K562 (cell line): Measurements from ENCODE around the gene B3GALT6. TPM values are rescaled to one million over a fixed set of nuclear protein-coding genes. Genes with fewer than 3 reads are reported as not detected.

Experiments
- CTBP1 ChIP-seq: fragments of 450-650 bp; IDR thresholded peaks from 2 replicates; pipeline ENCODE4 v1.6.1; 2016; ENCODE audit warnings: borderline replicate concordance
- ELF2 ChIP-seq: fragments of 250-450 bp; sonication (Bioruptor Pico); IDR thresholded peaks from 2 replicates; pipeline ENCODE4 v1.5.0; 2021; ENCODE audit warnings: mild to moderate bottlenecking
- FUS ChIP-seq: fragments of 200-400 bp; formaldehyde crosslinking; optimal IDR thresholded peaks from 2 replicates; pipeline ENCODE3; 2017; ENCODE audit warnings: low read depth, low read length
- HDAC6 ChIP-seq: IDR thresholded peaks from 2 replicates; pipeline ENCODE4 v1.6.1; 2012; ENCODE audit warnings: low read depth, mild to moderate bottlenecking, control low read depth, inconsistent platforms, low read length, moderate library complexity
- HNRNPK ChIP-seq: fragments of 200-400 bp; formaldehyde crosslinking; IDR thresholded peaks from one replicate; pipeline ENCODE4 v1.6.1; 2018; ENCODE audit warnings: mild to moderate bottlenecking, low read depth, low read length; ENCODE audit not compliant: poor library complexity, severe bottlenecking
- HNRNPLL ChIP-seq: fragments of 200-400 bp; formaldehyde crosslinking; IDR thresholded peaks from 2 replicates; pipeline ENCODE4 v1.6.1; 2017; ENCODE audit warnings: low read length, low read depth, mild to moderate bottlenecking; ENCODE audit not compliant: poor library complexity, severe bottlenecking
- IFI16 ChIP-seq: fragments of 250-450 bp; sonication (Bioruptor Pico); IDR thresholded peaks from 2 replicates; pipeline ENCODE4 v2.1.2; 2022; ENCODE audit warnings: mild to moderate bottlenecking, inconsistent platforms
- JUND ChIP-seq, 2 experiments: IDR thresholded peaks; 2 replicates in 1 of 2; 3 replicates in 1 of 2; pipeline ENCODE4 v1.6.1; 2011; ENCODE audit warnings: borderline replicate concordance in 2 of 2, low read depth in 2 of 2, low read length in 2 of 2, improper control_type of control experiment in 1 of 2, missing biosample characterization in 1 of 2, missing genetic modification characterization in 1 of 2, missing genetic modification reagents in 1 of 2
- MCM3 ChIP-seq: fragments of 450-650 bp; IDR thresholded peaks from 2 replicates; pipeline ENCODE4 v1.6.1; 2016
- POLR2AphosphoS2 ChIP-seq: IDR thresholded peaks from 2 replicates; pipeline ENCODE4 v1.6.1; 2012; ENCODE audit warnings: low read length, improper control_type of control experiment
- PTTG1 ChIP-seq: fragments of 450-650 bp; IDR thresholded peaks from 2 replicates; pipeline ENCODE4 v1.6.1; 2016; ENCODE audit warnings: low read depth, mild to moderate bottlenecking, missing genetic modification characterization, missing compliant biosample characterization
- SAP30 ChIP-seq: fragments of 200-600 bp; sonication (generic); IDR thresholded peaks from 2 replicates; pipeline ENCODE4 v1.6.1; 2012; ENCODE audit warnings: borderline replicate concordance, low read depth, mild to moderate bottlenecking, moderate library complexity, low read length, control low read depth, inconsistent platforms; ENCODE audit not compliant: insufficient read depth, poor library complexity, severe bottlenecking
- SRSF1 ChIP-seq: fragments of 200-400 bp; formaldehyde crosslinking; IDR thresholded peaks from 2 replicates; pipeline ENCODE4 v1.6.1; 2017; ENCODE audit warnings: mild to moderate bottlenecking, low read depth, low read length, moderate library complexity
- TAF7 ChIP-seq: fragments of 450-650 bp; IDR thresholded peaks from 2 replicates; pipeline ENCODE4 v1.6.1; 2016; ENCODE audit warnings: missing genetic modification characterization, missing compliant biosample characterization
- TEAD4 ChIP-seq, 2 experiments: sonication (generic) in 1 of 2; formaldehyde crosslinking in 1 of 2; IDR thresholded peaks; 2 replicates each; pipeline versions ENCODE4 v1.6.1 to v1.8.0; 2012 to 2022; ENCODE audit warnings: borderline replicate concordance in 1 of 2, inconsistent platforms in 1 of 2, low read length in 1 of 2, mild to moderate bottlenecking in 1 of 2, missing genetic modification reagents in 1 of 2
- THRAP3 ChIP-seq: fragments of 450-650 bp; IDR thresholded peaks from 2 replicates; pipeline ENCODE4 v1.6.1; 2016; ENCODE audit warnings: mild to moderate bottlenecking, inconsistent platforms, borderline replicate concordance
- ZEB2 ChIP-seq: fragments of 450-650 bp; IDR thresholded peaks from 2 replicates; pipeline ENCODE4 v1.6.1; 2016
- ZNF23 ChIP-seq: fragments of 250-450 bp; sonication (Bioruptor Pico); IDR thresholded peaks from 2 replicates; pipeline ENCODE4 v1.4.0; 2020; ENCODE audit warnings: mild to moderate bottlenecking
- ZNF347 ChIP-seq: fragments of 450-650 bp; formaldehyde crosslinking; IDR thresholded peaks from 2 replicates; pipeline ENCODE4 v1.4.0; 2020; ENCODE audit warnings: low read depth, mild to moderate bottlenecking, moderate library complexity
- ZNF507 ChIP-seq: conservative IDR thresholded peaks from 2 replicates; pipeline ENCODE4 v1.6.1; 2017; ENCODE audit warnings: missing genetic modification characterization, missing compliant biosample characterization
- ZNF79 ChIP-seq: fragments of 250-450 bp; sonication (Bioruptor Pico); IDR thresholded peaks from 2 replicates; pipeline ENCODE4 v1.4.0; 2020; ENCODE audit warnings: low read depth, mild to moderate bottlenecking, moderate library complexity
- polyA plus RNA-seq, 8 experiments: library from polyadenylated mRNA; depleted of rRNA in 4 of 8; stranded (reverse) in 5 of 8; unstranded in 3 of 8; fragments of >200 nt; fragmentation: Nextera tagmentation in 2 of 8; fragmentation: Illumina TruSeq in 1 of 8; extraction: Ambion mirVana in 2 of 8; extraction: Trizol in 1 of 8; gene quantifications; 2 replicates each; pipeline versions ENCODE4 v1.2.1 to v1.2.3, GENCODE V29; 2011 to 2014; ENCODE audit warnings: inconsistent platforms in 1 of 8, missing spikeins in 1 of 8
- total RNA-seq, 7 experiments: library from RNA; depleted of rRNA in 6 of 7; stranded (reverse); fragments of >200 nt in 6 of 7; fragmentation: Illumina TruSeq in 2 of 7; extraction: Trizol in 2 of 7; gene quantifications; 2 replicates each; pipeline versions ENCODE4 v1.2.1 to v1.2.3, GENCODE V29; 2011 to 2021; ENCODE audit warnings: low replicate concordance in 1 of 7
- TF ChIP-seq, protein P1 (sequence below): sonication (generic); formaldehyde crosslinking; IDR thresholded peaks from 2 replicates; pipeline ENCODE4 v1.8.1; 2023; ENCODE audit warnings: mild to moderate bottlenecking, missing genetic modification reagents
- TF ChIP-seq, protein P2 (sequence below): fragments of 250-450 bp; sonication (Bioruptor Pico); IDR thresholded peaks from 2 replicates; pipeline ENCODE4 v1.9.0; 2021; ENCODE audit warnings: mild to moderate bottlenecking
- TF ChIP-seq, protein P3 (sequence below): fragments of 450-650 bp; IDR thresholded peaks from 2 replicates; pipeline ENCODE4 v1.6.1; 2014; ENCODE audit warnings: low read depth, mild to moderate bottlenecking, moderate library complexity, borderline replicate concordance

The B3GALT6 gene
- total and polyA plus RNA-seq, 9 of the 15 experiments (the other 6 are each of a cell fraction or from before 2014, with no cell fraction given), result 0.68 to 29.8 (median 9.9) TPM

DNA sequence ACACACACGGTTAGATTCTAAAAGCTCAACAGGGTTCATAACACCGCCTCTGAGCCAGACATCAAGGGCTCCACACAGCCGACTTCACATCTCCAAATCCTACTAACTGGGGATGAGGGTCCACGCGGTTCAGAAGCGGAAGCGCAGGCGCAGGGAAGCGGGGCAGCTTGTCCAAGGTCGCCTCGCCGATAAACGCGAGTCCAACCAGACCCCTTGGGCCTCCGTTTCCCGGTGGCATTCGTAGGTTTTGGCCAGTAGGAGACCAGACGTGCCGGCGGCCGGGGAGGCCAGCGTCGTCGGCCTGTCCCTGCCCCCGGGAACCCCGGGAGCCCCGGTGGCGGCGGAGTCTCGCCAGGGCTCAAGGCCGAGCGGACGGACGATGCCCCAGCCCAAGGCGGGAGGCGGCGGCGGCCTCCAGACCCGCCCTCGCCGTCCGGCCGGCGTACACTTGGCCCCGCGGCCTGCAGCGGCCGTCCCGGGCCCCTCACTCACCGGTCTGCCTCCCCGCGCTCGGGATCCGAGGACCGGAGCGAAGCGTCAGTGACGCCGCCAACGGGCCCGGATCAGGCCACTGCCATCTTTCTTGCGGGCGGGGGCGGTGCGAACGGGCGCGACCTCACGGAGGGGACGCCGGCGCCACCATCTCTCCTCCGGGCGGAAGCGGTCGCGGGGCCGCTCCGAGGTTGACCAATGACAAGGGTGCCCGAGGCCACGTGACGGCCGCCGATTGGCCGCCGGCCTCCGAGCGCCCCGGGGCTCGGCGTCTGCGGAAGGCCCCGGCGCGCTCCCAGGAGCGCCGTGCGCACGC is 433 bp upstream of the B3GALT6 start, which contains the start of gene SDF4 (continued):
- no peak; the same call in 1 of the 2 replicates for TF ChIP-seq TEAD4 (IDR thresholded peaks at IDR 0.05; ENCODE audit: low read length)
- TF ChIP-seq TEAD4 (CRISPR knock-in tag; IDR thresholded peaks at IDR 0.05; ENCODE audit: borderline replicate concordance), result peak; percentile 46; the same call in 1 of the 2 replicates
- peak; percentile 42; the same call in 1 of the 2 replicates for TF ChIP-seq JUND (IDR thresholded peaks at IDR 0.05; ENCODE audit: borderline replicate concordance, low read depth, low read length)
- peak; percentile 20; the same call in 1 of the 3 replicates for TF ChIP-seq JUND (tag; IDR thresholded peaks at IDR 0.05; ENCODE audit: borderline replicate concordance, low read depth, low read length)
- TF ChIP-seq, protein P1, sequence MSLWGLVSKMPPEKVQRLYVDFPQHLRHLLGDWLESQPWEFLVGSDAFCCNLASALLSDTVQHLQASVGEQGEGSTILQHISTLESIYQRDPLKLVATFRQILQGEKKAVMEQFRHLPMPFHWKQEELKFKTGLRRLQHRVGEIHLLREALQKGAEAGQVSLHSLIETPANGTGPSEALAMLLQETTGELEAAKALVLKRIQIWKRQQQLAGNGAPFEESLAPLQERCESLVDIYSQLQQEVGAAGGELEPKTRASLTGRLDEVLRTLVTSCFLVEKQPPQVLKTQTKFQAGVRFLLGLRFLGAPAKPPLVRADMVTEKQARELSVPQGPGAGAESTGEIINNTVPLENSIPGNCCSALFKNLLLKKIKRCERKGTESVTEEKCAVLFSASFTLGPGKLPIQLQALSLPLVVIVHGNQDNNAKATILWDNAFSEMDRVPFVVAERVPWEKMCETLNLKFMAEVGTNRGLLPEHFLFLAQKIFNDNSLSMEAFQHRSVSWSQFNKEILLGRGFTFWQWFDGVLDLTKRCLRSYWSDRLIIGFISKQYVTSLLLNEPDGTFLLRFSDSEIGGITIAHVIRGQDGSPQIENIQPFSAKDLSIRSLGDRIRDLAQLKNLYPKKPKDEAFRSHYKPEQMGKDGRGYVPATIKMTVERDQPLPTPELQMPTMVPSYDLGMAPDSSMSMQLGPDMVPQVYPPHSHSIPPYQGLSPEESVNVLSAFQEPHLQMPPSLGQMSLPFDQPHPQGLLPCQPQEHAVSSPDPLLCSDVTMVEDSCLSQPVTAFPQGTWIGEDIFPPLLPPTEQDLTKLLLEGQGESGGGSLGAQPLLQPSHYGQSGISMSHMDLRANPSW (CRISPR knock-in tag), result no peak
- TF ChIP-seq HDAC6, result no peak
- no peak for TF ChIP-seq ZNF347 (CRISPR knock-in tag)
- TF ChIP-seq HNRNPK, result no peak
- TF ChIP-seq CTBP1, result peak; percentile 98
- TF ChIP-seq, protein P2, sequence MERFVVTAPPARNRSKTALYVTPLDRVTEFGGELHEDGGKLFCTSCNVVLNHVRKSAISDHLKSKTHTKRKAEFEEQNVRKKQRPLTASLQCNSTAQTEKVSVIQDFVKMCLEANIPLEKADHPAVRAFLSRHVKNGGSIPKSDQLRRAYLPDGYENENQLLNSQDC (CRISPR knock-in tag), result no peak
- no peak for TF ChIP-seq THRAP3
- TF ChIP-seq PTTG1 (tag), result no peak
- 0 out of 2 replicates have a peak, but pooled peaks have one; percentile 62 for TF ChIP-seq TAF7 (tag)
- TF ChIP-seq IFI16 (CRISPR knock-in tag), result no peak
- TF ChIP-seq FUS, result peak; percentile 75
- peak; percentile 51 for TF ChIP-seq HNRNPLL
- no peak for TF ChIP-seq POLR2AphosphoS2
- peak; percentile 60 for TF ChIP-seq SAP30
- TF ChIP-seq, protein P3, sequence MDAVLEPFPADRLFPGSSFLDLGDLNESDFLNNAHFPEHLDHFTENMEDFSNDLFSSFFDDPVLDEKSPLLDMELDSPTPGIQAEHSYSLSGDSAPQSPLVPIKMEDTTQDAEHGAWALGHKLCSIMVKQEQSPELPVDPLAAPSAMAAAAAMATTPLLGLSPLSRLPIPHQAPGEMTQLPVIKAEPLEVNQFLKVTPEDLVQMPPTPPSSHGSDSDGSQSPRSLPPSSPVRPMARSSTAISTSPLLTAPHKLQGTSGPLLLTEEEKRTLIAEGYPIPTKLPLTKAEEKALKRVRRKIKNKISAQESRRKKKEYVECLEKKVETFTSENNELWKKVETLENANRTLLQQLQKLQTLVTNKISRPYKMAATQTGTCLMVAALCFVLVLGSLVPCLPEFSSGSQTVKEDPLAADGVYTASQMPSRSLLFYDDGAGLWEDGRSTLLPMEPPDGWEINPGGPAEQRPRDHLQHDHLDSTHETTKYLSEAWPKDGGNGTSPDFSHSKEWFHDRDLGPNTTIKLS, result peak; percentile 38; the same call in 1 of the 2 replicates
- TF ChIP-seq SRSF1, result no peak
- no peak for TF ChIP-seq ZNF507
- TF ChIP-seq ZNF79 (CRISPR knock-in tag), result no peak
- peak; percentile 99 for TF ChIP-seq ELF2
- TF ChIP-seq ZEB2, result no peak
- TF ChIP-seq ZNF23, result no peak
- no peak for TF ChIP-seq MCM3
